Measurements from ENCODE around the gene KCNQ5. TPM values are rescaled to one million over a fixed set of nuclear protein-coding genes. Genes with fewer than 3 reads are reported as not detected.
A peak's percentile ranks its signal among the peaks of the same experiment; 100 is the strongest.

KCNQ5 gene
- total RNA-seq, 2 donors from 2014 or later: 7.3 to 9.6 TPM

DNA sequence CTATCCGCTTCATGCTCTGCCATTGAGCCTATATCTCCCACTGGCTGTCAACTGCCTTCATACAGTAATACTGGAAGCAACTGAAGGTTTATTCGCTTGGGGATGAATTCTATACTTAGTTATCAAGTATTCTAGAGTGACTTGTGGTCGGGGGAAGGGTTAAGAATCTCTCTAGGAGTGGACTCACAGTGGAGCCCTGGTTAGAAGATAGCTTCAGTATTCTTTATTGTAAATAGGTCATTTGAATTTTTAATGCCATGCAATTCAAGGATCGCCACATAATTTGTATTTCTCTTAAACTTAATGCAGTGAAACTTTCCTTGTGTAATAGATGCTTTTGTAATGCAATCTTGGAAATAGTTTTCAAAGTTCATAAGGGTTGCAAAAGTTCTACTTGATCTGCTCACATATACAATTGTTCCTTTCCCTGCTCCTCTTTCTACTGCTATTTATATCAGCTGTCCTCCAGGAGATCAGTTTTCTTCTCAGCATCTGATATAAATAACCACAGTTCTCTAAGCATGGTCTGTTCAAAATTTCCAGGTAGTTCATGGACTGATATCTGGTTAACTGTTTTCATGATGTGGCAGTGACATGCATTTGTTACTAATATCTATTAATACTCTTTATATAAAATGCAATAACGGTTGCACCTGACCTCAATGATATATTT lies 120.3 kb downstream of the KCNQ5 start:
- DNase-seq (ENCODE audit: low spot score in 2 of 2): no peak
- no peak for ATAC-seq
- Mint-ChIP-seq H3K36me3 (peaks cover 0 to 8% of the 10 kb centered on the region in 2 donors), H3K9me3 (no peaks in the 10 kb centered on the region), H3K27ac (no peak overlapping the region)

- no peak for DNase-seq (ENCODE audit: low spot score in 2 of 2)
- Mint-ChIP-seq H3K27ac (no peak overlapping the region), H3K9me3 (no peaks in the 10 kb centered on the region), H3K36me3 (no peaks in the 10 kb centered on the region)
- peak in 1 of 2 donors; percentile 63 for ATAC-seq
These were observed 124.4 kb downstream of the KCNQ5 start for GRCh38 chr6:72746276-72746675.

DNA sequence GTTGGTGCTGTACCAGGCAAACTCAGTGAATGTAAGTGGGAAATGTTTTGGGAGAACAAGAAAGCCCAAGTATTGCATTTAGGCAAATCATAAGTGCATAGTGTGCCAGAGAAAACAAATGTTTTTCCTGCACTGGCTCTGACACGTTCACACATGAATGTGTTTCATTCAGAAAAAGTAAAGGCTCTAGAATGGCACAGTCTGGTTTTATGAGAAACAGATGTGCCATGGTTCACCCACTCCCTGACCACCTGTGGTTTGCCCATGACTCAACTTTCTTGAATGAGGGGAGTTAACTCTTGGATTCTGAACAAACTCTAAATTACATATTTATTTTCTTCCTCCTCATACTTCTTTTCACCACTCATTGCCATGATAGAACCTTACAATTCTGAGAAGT lies 126.9 kb downstream of the KCNQ5 start:
- DNase-seq (ENCODE audit: low spot score in 2 of 2) (no peak), ATAC-seq (peak; percentile 56 to 67)
- no peaks in the 10 kb centered on the region for H3K9me3 Mint-ChIP-seq
- no peak overlapping the region for H3K27ac Mint-ChIP-seq
- no peaks in the 10 kb centered on the region for H3K36me3 Mint-ChIP-seq

DNA sequence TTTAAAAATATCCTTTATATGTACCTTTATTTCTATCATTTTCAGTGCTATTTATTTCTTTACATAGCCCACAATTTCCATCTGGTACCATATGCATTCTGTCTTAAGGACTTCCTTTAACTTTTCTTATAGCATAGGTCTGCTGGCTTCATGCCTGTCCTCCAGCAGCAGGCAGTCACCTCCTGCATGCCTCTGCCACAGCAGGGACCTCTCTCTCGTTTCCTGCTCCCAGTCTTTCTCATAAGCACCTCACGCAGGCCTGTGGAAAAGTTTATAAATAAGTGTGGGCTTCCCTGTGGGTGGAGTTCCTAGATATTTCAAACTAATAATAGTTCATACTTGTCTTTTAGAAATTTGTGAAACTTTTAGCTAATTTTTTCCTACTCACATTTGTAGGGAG lies 133.9 kb downstream of the KCNQ5 start:
- DNase-seq (ENCODE audit: low spot score in 2 of 2) (no peak), ATAC-seq (no peak)
- peaks cover 0 to 3% of the 10 kb centered on the region in 2 donors for H3K9me3 Mint-ChIP-seq
- no peaks in the 10 kb centered on the region for H3K36me3 Mint-ChIP-seq
- no peak overlapping the region for H3K27ac Mint-ChIP-seq

GRCh38 chr6:72757048-72757447 lies 135.2 kb downstream of the KCNQ5 start:
- no peak overlapping the region for H3K27ac Mint-ChIP-seq
- DNase-seq (ENCODE audit: low spot score in 2 of 2): no peak
- ATAC-seq: no peak
- no peaks in the 10 kb centered on the region for H3K36me3 Mint-ChIP-seq
- peaks cover 0 to 3% of the 10 kb centered on the region in 2 donors for H3K9me3 Mint-ChIP-seq

DNA sequence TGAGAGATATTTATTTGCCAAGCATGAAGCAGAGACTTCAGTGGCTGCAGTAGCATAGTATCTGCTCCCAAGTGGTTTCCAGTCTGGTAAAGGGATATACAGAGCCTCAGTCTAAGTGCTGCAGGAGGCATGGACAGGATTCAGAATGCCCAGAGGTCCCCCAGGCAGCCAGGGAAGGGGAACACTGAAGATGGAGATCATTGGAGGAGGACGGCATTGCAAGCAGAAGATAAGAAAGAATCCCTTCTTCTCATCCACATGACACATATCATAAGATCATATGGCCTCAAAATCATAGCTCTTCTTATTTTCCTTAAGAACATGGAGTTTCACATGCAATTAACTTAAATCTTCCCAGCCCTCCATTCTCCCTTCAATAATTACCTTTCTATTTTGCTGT lies 136.1 kb downstream of the KCNQ5 start:
- peaks cover 0 to 3% of the 10 kb centered on the region in 2 donors for H3K9me3 Mint-ChIP-seq
- no peak for ATAC-seq
- H3K36me3 Mint-ChIP-seq: no peaks in the 10 kb centered on the region
- DNase-seq (ENCODE audit: low spot score in 2 of 2): no peak
- H3K27ac Mint-ChIP-seq: no peak overlapping the region

GRCh38 chr6:72758901-72759300 lies 137.0 kb downstream of the KCNQ5 start:
- DNase-seq (ENCODE audit: low spot score in 2 of 2) (no peak), ATAC-seq (no peak)
- Mint-ChIP-seq H3K9me3 (peaks cover 0 to 3% of the 10 kb centered on the region in 2 donors), H3K27ac (no peak overlapping the region), H3K36me3 (no peaks in the 10 kb centered on the region)

DNA sequence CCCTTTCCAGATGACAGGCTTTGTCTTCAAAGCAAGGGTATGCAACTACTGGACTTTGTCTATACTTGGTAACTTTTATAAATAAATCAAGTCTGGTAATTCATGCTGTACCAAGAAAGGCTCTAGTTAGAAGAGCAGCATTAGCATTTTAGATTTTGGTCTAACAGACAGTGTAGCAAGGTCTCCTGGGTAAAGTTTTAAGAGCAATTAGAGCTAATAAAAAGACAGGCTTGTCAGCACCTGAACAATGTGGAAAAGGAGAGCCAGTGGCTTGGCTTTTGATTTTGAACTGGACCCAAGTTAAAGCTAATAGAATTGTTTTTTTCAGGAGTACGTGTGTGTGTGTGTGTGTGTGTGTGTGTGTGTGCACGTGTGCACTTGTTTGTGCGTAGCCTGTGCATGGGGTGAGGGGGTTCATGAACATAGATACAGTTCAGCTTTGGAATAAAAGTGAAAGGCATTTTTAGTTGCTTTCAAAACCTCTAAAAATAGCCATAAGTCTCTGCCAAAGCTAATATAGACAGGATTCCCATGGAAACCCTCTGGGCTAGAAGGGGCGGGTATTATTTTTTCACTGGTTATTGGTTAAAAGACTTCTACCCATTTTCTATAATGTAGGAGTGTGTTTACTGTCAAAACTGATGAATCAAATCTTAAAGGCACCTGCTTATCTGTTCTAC lies 138.4 kb downstream of the KCNQ5 start:
- no peak for DNase-seq (ENCODE audit: low spot score in 2 of 2)
- no peak overlapping the region for H3K27ac Mint-ChIP-seq
- no peaks in the 10 kb centered on the region for H3K36me3 Mint-ChIP-seq
- no peak for ATAC-seq
- no peaks in the 10 kb centered on the region for H3K9me3 Mint-ChIP-seq

DNA sequence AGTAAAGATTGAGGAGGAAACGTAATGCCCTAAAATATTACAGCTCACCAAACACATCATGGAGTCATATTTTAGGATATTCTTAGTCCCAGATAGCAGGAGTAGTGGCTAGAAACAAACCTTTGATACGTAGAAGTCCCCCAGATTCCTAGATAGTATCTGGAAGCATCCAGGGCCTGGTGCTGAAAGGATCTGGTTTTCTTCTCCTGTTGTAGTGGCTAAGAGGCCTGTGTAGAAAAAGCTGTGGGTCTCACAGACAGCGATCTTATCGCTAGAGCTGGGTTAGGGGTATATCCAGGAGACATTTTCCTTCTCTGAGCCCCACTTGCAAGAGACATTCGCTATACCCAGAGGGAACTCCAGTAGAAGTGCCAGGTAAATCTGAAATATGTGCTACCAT lies 139.9 kb downstream of the KCNQ5 start:
- DNase-seq (ENCODE audit: low spot score in 2 of 2) (no peak), ATAC-seq (no peak)
- no peaks in the 10 kb centered on the region for H3K9me3 Mint-ChIP-seq
- H3K27ac Mint-ChIP-seq: no peak overlapping the region
- no peaks in the 10 kb centered on the region for H3K36me3 Mint-ChIP-seq

DNA sequence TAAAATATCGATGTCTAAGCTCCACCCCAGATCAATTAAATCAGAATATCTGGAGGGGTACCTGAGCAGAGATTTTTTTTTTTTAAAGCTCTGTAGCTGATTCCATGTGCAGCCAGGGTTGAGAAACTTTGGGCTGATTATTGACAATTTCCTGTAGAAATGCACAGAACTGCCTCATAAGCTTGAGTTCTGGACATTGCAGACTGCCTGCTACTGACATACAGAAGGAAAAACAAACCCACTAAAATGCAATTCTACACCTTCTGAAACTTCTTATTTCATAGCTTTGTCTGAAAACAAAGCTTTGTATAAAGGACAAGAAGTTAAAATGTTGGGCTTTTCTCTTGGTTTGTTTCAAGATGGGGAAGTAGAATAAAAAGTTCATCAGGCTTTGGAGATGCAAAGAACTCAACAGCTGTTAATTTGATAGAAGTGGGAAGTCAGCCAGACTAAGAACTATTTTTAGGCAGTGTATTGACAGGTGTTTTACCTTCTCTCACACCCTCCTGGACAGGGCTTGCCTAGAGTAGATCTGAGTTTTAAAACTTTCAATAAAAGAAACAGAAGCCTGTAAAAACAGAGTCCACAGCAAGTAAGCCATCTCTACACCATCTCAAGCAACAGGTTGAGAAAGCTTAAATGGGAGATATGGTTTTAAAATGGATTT lies 147.7 kb downstream of the KCNQ5 start:
- ATAC-seq (no peak), DNase-seq (ENCODE audit: low spot score in 2 of 2) (no peak)
- H3K27ac Mint-ChIP-seq: no peak overlapping the region
- H3K9me3 Mint-ChIP-seq: peaks cover 0 to 3% of the 10 kb centered on the region in 2 donors
- no peaks in the 10 kb centered on the region for H3K36me3 Mint-ChIP-seq

DNA sequence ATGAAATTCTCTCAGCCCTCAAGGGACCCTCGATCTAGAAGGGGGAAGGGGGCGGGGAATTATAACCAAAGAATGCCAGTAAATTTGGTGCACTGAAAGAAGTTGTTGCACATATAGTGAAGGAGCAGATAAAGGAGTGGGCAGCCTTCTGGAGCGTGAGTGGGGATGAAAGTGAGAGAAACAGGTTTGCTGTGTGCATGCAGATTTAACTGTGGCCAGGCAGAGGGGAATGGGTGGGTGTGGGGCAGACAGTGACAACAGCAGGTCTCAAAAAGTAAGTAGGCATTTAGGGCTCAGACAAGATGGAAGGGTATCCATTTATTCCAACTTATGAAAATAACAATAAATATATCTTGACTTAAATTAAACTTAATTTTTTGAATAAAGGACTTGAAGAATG lies 149.1 kb downstream of the KCNQ5 start:
- no peak for DNase-seq (ENCODE audit: low spot score in 2 of 2)
- no peaks in the 10 kb centered on the region for H3K36me3 Mint-ChIP-seq
- no peak for ATAC-seq
- peaks cover 0 to 3% of the 10 kb centered on the region in 2 donors for H3K9me3 Mint-ChIP-seq
- H3K27ac Mint-ChIP-seq: no peak overlapping the region

- ATAC-seq (no peak), DNase-seq (ENCODE audit: low spot score in 2 of 2) (no peak)
- no peaks in the 10 kb centered on the region for H3K36me3 Mint-ChIP-seq
- no peaks in the 10 kb centered on the region for H3K9me3 Mint-ChIP-seq
- H3K27ac Mint-ChIP-seq: no peak overlapping the region
These were observed 154.6 kb downstream of the KCNQ5 start for GRCh38 chr6:72776456-72776855.

- Mint-ChIP-seq H3K27ac (no peak overlapping the region), H3K36me3 (no peaks in the 10 kb centered on the region), H3K9me3 (no peaks in the 10 kb centered on the region)
- ATAC-seq: no peak
- DNase-seq (ENCODE audit: low spot score in 2 of 2): no peak
These were observed 159.8 kb downstream of the KCNQ5 start for GRCh38 chr6:72781624-72782023.

DNA sequence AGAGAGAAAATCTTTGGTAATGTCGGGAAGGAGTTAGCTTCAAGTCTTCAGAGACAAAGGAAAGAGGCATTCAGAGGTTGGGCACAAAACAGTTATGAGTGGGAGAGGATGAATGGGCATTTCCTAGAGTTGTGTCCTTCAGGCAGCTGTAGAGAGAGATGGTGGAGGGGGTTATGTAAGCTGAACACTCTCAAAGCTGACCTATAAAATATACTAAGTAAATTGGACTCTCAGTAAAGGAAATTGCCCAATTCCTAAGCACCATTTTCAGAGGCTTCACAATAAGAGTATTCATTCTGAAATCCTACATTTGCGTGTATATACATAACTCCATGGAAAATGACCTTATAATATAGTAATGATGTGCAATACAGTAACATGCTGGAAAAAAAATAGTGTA lies 161.2 kb downstream of the KCNQ5 start:
- Mint-ChIP-seq H3K9me3 (no peaks in the 10 kb centered on the region), H3K36me3 (no peaks in the 10 kb centered on the region), H3K27ac (peak overlapping the region in 1 of 2 donors; percentile 11)
- ATAC-seq: no peak
- no peak for DNase-seq (ENCODE audit: low spot score in 2 of 2)

DNA sequence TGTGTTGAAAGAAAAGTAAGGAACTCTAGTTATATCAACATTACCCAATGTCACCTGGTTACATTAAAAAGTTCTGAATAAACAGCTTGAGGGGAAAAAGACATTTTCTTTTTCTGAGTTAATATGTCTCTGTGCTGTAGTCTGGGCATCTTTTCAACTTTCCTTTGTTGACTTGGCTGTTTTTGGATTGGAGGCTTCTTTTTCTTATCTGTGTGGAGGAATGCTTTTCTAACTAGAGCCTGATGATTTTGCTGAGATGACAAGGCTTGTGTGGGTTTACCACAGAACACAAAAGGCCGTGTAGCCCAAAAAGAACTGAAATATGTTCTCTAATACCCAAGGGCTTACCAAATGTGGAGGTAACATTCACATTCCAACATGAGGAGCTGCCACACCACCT lies 161.8 kb downstream of the KCNQ5 start:
- Mint-ChIP-seq H3K9me3 (no peaks in the 10 kb centered on the region), H3K27ac (no peak overlapping the region), H3K36me3 (no peaks in the 10 kb centered on the region)
- ATAC-seq (no peak), DNase-seq (ENCODE audit: low spot score in 2 of 2) (no peak)

GRCh38 chr6:72784071-72784470 lies 162.2 kb downstream of the KCNQ5 start:
- H3K27ac Mint-ChIP-seq: no peak overlapping the region
- DNase-seq (ENCODE audit: low spot score in 2 of 2): no peak
- H3K9me3 Mint-ChIP-seq: no peaks in the 10 kb centered on the region
- no peaks in the 10 kb centered on the region for H3K36me3 Mint-ChIP-seq
- ATAC-seq: no peak

DNA sequence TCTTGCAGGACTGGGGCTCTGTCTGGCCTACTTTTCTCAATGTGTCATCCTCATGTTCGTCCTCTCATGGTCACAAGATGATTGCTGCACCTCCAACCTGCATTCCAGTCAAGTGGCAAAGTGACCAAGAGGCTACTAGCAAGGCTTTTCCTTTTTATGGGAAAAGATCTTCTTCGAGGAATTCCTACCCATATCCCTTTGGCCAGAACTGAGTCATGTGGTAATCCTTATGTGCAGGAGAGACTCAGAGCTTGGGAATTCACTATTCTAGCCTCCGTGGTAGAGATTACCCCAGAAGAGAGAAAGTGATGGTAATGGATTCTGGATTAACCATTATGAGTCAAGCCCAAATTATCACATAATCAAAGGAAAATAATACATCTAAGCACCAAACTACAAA lies 162.7 kb downstream of the KCNQ5 start:
- no peak for ATAC-seq
- Mint-ChIP-seq H3K27ac (no peak overlapping the region), H3K36me3 (no peaks in the 10 kb centered on the region), H3K9me3 (no peaks in the 10 kb centered on the region)
- no peak for DNase-seq (ENCODE audit: low spot score in 2 of 2)
